GM12892 (cell line): ENCODE data around the gene TJP2.

Experiments used
- POLR2A ChIP-seq: IDR thresholded peaks from 2 replicates; pipeline ENCODE4 v1.6.1; 2011; ENCODE audit warnings: low read depth, low read length, control low read depth
- POLR2AphosphoS5 ChIP-seq: IDR thresholded peaks from 2 replicates; pipeline ENCODE4 v1.6.1; 2011; ENCODE audit warnings: low read depth, low read length, control low read depth
- TAF1 ChIP-seq: IDR thresholded peaks from 2 replicates; pipeline ENCODE4 v1.6.1; 2011; ENCODE audit warnings: low read depth, mild to moderate bottlenecking, control low read depth, low read length, borderline replicate concordance

GRCh38 chr9:69132361-69132760, 41.7 kb upstream of the TJP2 start:
- TF ChIP-seq POLR2A (no peak), POLR2AphosphoS5 (no peak), TAF1 (no peak)
